Measurements from ENCODE around the gene MROH7.

The MROH7 gene

DNA sequence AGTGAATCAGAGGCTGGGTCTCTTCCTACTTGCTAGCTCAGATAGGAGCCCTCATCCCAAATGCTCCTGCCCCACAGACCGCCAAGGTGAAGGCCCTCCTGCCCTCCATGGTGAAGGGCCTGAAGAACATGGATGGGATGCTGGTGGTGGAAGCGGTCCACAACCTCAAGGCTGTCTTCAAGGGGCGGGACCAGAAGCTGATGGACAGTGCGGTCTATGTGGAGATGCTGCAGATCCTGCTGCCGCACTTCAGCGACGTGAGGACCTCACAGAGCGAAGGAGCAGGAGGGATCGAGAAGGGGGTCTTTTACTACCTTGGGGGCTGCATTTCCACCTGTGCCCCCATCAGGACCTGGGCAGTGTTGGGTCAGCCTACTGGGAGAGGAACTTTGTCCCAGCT is 59.5 kb downstream of the MROH7 start:
- DNase-seq: no peak

- no peak for DNase-seq
Observed at GRCh38 chr1:54701996-54702395, 60.4 kb downstream of the MROH7 start.

GRCh38 chr1:54703471-54703870 is 61.9 kb downstream of the MROH7 start:
- no peak for DNase-seq

GRCh38 chr1:54705153-54705552 is 63.6 kb downstream of the MROH7 start:
- DNase-seq: no peak

GRCh38 chr1:54706419-54706818 is 64.8 kb downstream of the MROH7 start:
- DNase-seq: no peak

DNA sequence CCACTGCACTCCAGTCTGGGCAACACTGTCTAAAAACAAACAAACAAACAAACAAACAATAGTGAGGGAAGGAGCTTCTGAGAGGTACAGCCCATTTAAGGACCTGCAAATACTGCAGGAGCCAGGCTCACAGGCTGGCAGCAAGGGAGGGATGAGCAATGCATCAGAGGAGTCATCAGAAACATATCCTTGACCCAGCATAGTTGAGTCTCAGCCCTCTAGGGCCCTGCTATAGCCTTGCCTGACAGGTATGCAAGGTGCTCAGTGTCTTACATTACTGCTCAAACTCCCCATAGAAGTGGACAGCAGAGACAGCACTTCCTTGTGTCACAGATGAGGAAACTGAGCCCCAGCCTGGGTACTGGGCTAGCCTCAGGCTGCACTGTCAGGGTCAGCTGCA is 66.8 kb downstream of the MROH7 start:
- no peak for DNase-seq

DNA sequence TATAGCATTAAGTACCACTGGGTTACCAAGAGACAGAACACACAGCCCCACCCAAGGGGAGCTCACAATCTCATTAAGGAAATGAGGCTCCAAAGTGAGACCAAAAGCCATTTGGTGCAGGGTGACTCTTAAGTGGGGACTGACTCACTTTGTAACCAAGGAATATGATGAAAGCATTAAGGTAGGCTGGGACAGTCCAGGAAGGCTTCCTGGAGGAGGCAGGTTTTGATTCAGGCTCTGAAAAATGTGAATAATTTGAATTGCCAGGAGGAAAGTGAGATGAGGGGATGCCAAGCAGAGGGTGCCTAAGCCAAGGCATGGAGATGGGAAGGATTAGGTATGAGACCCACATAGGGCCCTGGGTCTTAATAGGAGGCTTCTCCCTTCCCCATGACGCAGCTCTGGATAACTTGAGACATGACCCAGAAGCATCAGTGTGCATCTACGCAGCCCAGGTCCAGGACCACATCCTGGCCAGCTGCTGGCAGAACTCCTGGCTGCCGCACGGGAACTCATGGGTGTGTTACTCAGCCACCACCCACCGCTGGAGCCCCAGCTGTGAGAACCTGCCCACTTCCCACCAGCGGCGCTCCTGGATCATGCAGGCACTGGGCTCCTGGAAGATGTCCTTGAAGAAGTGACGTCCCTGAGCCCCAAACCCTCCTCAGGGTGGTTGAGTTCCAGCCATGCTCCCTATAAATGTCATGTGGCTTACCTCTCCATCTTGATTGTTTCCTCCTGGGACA is 68.1 kb downstream of the MROH7 start:
- no peak for DNase-seq

- DNase-seq: no peak
Observed at GRCh38 chr1:54710434-54710833, 68.8 kb downstream of the MROH7 start.

- DNase-seq: no peak
Observed at GRCh38 chr1:54710841-54711240, 69.3 kb downstream of the MROH7 start.

GRCh38 chr1:54711536-54711935 is 70.0 kb downstream of the MROH7 start:
- no peak for DNase-seq

DNA sequence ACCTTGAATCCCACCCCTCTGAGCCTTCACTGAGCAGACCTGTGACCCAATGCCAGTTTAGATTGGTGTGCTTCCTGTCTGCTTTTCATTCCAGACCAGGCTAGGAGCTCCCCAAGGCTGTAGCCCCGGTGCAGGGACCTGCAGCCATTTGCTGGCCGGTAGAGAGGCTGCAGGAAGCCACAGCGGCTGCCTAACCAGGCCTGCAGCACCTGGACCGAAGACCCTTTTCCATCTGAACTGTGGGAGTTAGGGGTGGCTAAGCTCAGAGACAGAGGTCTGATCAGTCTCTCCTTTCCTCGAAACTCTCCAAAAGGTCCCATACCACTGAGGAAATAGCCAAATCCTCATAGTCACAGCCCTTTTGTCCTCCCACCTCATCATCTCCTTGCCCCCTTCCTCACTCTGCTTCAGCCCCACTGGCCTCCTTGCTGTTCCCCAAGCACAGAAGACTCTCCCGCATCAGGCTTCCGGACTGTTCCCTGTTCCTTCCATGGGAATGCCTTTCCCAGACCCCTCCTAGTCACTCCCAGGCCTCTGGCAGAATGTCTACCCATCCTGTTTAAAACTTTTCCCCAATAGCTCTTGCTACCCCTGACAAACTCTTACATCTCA is 73.4 kb downstream of the MROH7 start:
- DNase-seq: no peak

DNA sequence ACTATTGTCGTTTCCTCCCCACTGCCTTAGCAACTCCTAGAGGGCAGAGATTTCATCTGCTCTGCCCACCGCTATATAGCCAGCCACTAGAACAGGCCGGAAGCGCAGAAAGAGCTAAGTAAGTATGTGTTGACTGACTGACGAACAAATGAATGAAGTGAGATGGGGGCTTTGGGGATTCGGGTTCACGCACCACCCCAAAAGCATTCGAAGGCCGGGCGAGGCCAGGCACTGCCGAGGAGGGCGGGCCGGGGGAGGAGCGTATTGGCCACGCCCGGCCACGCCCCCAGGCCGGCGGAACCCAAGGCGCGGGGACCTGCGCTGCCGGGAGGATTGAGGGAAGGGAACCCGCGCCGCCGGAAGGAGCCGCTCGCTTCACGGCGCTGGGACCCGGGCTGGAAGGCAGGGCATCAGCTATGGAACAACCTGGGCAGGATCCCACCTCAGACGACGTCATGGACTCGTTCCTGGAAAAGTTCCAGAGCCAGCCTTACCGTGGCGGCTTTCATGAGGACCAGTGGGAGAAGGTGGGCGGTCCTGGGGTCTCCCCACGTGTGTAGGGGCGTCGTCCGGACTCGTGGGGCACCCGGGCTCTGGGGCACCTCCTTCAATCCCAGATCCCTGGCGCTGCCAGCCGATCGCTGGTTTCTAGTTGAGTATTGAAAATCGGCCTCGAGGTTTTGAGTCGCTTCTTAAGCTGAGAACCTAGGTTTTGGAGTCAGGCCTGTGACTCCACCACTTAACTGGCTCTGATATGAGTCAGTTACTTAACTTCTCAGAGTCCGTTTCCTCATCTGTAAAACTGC is 74.1 kb downstream of the MROH7 start, which contains the start of gene TTC4:
TTC4 (plus strand) TSS at position 369 of the 806 bp plus-strand sequence; CDS start at position 417, 48 bp downstream.
- peak; percentile 66 for DNase-seq

DNA sequence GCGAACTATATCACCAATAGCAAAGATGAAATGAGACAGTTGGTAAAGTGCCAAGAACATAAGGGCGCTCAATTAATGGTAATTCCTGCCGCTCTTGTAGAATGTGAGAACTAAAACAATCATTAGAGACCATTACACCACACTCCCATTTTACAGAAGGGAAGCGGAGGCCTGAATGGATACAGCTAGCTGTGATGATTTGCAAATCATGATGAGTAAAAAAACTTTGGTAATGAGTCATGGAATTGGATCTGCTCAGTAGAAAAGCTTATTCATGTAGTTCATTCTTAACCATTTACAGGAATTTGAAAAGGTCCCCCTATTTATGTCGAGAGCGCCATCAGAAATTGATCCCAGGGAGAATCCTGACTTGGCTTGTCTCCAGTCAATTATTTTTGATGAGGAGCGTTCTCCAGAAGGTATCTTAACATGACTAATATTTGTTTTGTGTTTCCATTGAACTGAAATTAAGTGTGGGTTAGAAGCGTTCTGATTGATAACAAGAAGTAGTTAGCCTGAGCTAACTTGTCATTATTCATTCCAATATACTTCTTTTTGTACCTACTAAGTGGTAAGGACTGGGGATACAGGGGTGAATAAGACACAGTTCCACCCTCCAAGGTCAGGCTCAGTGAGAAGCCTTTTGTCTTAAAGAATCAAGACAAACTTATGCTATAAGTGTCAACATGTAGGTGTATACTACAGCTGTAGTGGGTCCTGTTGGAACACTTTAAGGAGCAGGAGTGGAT is 74.9 kb downstream of the MROH7 start:
- no peak for DNase-seq

DNA sequence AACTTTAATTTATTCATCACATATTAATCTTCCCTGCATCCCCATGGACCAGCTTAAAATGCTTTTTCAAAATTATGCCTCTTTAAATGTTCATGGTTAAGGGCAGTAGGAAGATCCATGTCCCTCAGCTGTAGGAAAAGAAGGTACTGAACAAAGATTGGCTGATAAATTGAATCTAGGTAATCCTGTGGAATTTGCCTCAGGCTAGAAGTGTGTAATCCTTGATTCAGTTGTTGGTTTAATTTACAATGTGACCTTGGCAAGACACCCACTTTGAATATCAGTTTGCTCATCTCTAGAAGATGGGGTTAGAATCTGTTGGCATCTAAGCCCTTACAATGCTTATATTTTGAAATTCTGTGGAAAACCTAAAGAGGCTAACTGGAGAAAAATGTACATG is 80.1 kb downstream of the MROH7 start:
- no peak for DNase-seq

- no peak for DNase-seq
Observed at GRCh38 chr1:54723985-54724384, 82.4 kb downstream of the MROH7 start.

GRCh38 chr1:54724771-54725170 is 83.2 kb downstream of the MROH7 start:
- no peak for DNase-seq

GRCh38 chr1:54728027-54728426 is 86.4 kb downstream of the MROH7 start:
- DNase-seq: no peak

DNA sequence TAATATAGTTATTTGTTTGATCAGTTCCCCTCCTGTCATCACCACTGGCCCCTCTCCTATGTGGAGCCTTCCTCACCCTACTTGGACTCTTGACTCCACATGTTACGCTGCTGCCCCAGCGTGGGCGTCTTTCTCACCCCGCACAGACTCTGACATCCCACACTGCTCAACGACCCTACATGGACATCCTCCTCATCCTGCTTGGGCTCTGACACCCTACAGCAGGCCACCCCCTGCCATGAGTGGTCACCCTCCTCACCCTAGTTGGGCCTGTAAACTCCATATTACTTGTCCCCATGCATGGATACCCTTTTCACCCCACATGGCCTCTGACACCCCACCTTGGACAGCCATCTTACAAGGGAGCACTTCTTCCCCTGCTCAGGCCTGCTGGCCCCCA is 95.1 kb downstream of the MROH7 start:
- no peak for DNase-seq

DNA sequence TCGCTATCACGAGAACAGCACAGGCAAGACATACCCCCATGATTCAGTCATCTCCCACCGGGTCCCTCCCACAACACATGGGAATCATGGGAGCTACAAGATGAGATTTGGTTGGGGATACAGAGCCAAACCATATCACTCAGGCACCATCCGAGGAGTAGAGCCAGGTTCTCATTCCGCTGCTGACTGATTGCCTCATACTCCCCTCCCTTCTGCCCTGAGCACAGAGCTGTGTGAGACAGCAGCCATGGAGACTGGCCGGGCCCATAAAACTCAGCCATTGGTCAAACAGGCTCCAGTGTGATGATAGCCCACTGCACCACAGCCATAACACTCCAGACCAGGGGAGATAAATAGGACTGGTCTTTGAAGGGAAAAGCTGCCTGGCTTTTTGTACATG is 96.7 kb downstream of the MROH7 start:
- DNase-seq: no peak

DNA sequence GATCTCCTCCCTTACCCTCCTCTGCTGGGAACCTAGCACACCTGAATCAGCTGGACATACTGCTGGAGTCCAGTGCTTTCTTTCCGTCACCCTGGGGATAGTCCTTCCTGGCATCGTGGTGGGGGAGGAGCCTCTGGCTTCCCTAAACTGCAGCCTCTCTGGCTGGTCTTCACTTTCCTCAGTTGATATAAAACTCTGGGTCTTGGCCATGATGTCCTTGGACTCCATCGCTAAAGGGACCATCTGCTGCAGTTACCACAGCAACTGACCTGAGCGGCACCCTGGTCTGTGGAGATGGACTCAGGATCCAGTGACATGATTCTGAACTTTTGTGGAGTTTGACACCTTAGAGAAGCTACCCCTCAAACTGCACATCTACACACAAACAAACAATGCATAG is 99.9 kb downstream of the MROH7 start:
- no peak for DNase-seq

GRCh38 chr1:54742282-54742681 is 100.7 kb downstream of the MROH7 start:
- DNase-seq: no peak

GRCh38 chr1:54743416-54744226 is 102.0 kb downstream of the MROH7 start:
- no peak for DNase-seq

Data from DMS 273 treated with DMSO at 0.1 percent for 48 hours (cell line).